ENCODE data around the gene LGALS9. TPM values are rescaled to one million over a fixed set of nuclear protein-coding genes. Genes with fewer than 3 reads are reported as not detected.
"Not testable (repeated sequence)": the region's sequence is repeated elsewhere in the genome, so short reads cannot be mapped to it uniquely, and the experiment has no call there.

LGALS9 gene
- polyA plus RNA-seq, 1 donor from 2014 or later, result not detected

GRCh38 chr17:27671591-27671910 lies 40.6 kb downstream of the LGALS9 start:
- Histone ChIP-seq H3K27ac (ENCODE audit: low read length) (no peak overlapping the region), H3K36me3 (ENCODE audit: insufficient read depth, low read length) (no peaks in the 10 kb centered on the region), H4K20me1 (ENCODE audit: insufficient read depth) (no peaks in the 10 kb centered on the region), H3K9me2 (ENCODE audit: insufficient read depth, low read length) (no peaks in the 10 kb centered on the region), H3K9me3 (ENCODE audit: low read length) (no peaks in the 10 kb centered on the region), H3K4me2 (ENCODE audit: low read length) (no peak overlapping the region), H3K79me2 (replicated peaks; ENCODE audit: insufficient read depth, low read length) (no peaks in the 10 kb centered on the region), H3F3A (ENCODE audit: insufficient read depth, low read length, poor library complexity, severe bottlenecking) (no peaks in the 10 kb centered on the region), H2AFZ (ENCODE audit: low read depth, low read length) (no peak overlapping the region), H3K27me3 (ENCODE audit: insufficient read depth, low read depth, low read length) (no peaks in the 10 kb centered on the region), H3K4me3 (ENCODE audit: low read length) (no peak overlapping the region), H3K9ac (ENCODE audit: low read length) (no peak overlapping the region)
- TF ChIP-seq EP300 (conservative IDR thresholded peaks at IDR 0.05; ENCODE audit: poor library complexity, severe bottlenecking) (no peak), MXI1 (conservative IDR thresholded peaks at IDR 0.05; ENCODE audit: poor library complexity, severe bottlenecking) (no peak), REST (IDR thresholded peaks at IDR 0.05; ENCODE audit: borderline replicate concordance) (no peak), EZH2 (IDR thresholded peaks at IDR 0.05; ENCODE audit: borderline replicate concordance, insufficient read depth, low read length, poor library complexity, severe bottlenecking) (no peak), TAF1 (IDR thresholded peaks at IDR 0.05; ENCODE audit: low read depth) (no peak), POLR2AphosphoS5 (IDR thresholded peaks at IDR 0.05) (no peak), CTCF (IDR thresholded peaks at IDR 0.05; ENCODE audit: poor library complexity, severe bottlenecking) (no peak), SMC3 (conservative IDR thresholded peaks at IDR 0.05; ENCODE audit: poor library complexity) (no peak)

GRCh38 chr17:27671977-27672480 lies 41.0 kb downstream of the LGALS9 start:
- H3K36me3 ChIP-seq (ENCODE audit: insufficient read depth, low read length); H3K9me3 ChIP-seq (ENCODE audit: low read length); H3K79me2 ChIP-seq (replicated peaks; ENCODE audit: insufficient read depth, low read length); H3F3A ChIP-seq (ENCODE audit: insufficient read depth, low read length, poor library complexity, severe bottlenecking); H3K27me3 ChIP-seq (ENCODE audit: insufficient read depth, low read depth, low read length); H2AFZ ChIP-seq (ENCODE audit: low read depth, low read length); H3K4me2 ChIP-seq (ENCODE audit: low read length); H3K4me3 ChIP-seq (ENCODE audit: low read length); H4K20me1 ChIP-seq (ENCODE audit: insufficient read depth); H3K9me2 ChIP-seq (ENCODE audit: insufficient read depth, low read length); H3K27ac ChIP-seq (ENCODE audit: low read length); H3K9ac ChIP-seq (ENCODE audit: low read length): not testable (repeated sequence)

- Histone ChIP-seq H3K9ac (ENCODE audit: low read length) (no peak overlapping the region), H3K9me3 (ENCODE audit: low read length) (no peaks in the 10 kb centered on the region), H3K27me3 (ENCODE audit: insufficient read depth, low read depth, low read length) (no peaks in the 10 kb centered on the region), H3F3A (ENCODE audit: insufficient read depth, low read length, poor library complexity, severe bottlenecking) (no peaks in the 10 kb centered on the region), H4K20me1 (ENCODE audit: insufficient read depth) (no peaks in the 10 kb centered on the region), H3K27ac (ENCODE audit: low read length) (no peak overlapping the region), H3K36me3 (ENCODE audit: insufficient read depth, low read length) (no peaks in the 10 kb centered on the region), H3K79me2 (replicated peaks; ENCODE audit: insufficient read depth, low read length) (no peaks in the 10 kb centered on the region), H3K9me2 (ENCODE audit: insufficient read depth, low read length) (no peaks in the 10 kb centered on the region), H2AFZ (ENCODE audit: low read depth, low read length) (no peak overlapping the region), H3K4me3 (ENCODE audit: low read length) (no peak overlapping the region), H3K4me2 (ENCODE audit: low read length) (no peak overlapping the region)
- TF ChIP-seq REST (IDR thresholded peaks at IDR 0.05; ENCODE audit: borderline replicate concordance), result no peak
- no peak for TF ChIP-seq MXI1 (conservative IDR thresholded peaks at IDR 0.05; ENCODE audit: poor library complexity, severe bottlenecking)
- no peak for TF ChIP-seq SMC3 (conservative IDR thresholded peaks at IDR 0.05; ENCODE audit: poor library complexity)
- no peak for TF ChIP-seq CTCF (IDR thresholded peaks at IDR 0.05; ENCODE audit: poor library complexity, severe bottlenecking)
- no peak for TF ChIP-seq TAF1 (IDR thresholded peaks at IDR 0.05; ENCODE audit: low read depth)
- no peak for TF ChIP-seq POLR2AphosphoS5 (IDR thresholded peaks at IDR 0.05)
- no peak for TF ChIP-seq EZH2 (IDR thresholded peaks at IDR 0.05; ENCODE audit: borderline replicate concordance, insufficient read depth, low read length, poor library complexity, severe bottlenecking)
- TF ChIP-seq EP300 (conservative IDR thresholded peaks at IDR 0.05; ENCODE audit: poor library complexity, severe bottlenecking), result no peak
- no peak for TF ChIP-seq RAD21 (conservative IDR thresholded peaks at IDR 0.05)
Measured at GRCh38 chr17:27674335-27674734, 43.3 kb downstream of the LGALS9 start.

Measured in neural cell (in vitro differentiated cells).